NT2/D1 (cell line): ENCODE results near the gene LAMC2.

ENCODE experiments used
- SUZ12 ChIP-seq: IDR thresholded peaks from 2 replicates; pipeline ENCODE4 v1.6.1; 2011; ENCODE audit not compliant: insufficient read length, insufficient read depth; ENCODE audit errors: extremely low read depth
- YY1 ChIP-seq: IDR thresholded peaks from 2 replicates; pipeline ENCODE4 v1.6.1; 2011; ENCODE audit not compliant: insufficient read length, insufficient read depth
- ZNF274 ChIP-seq: IDR thresholded peaks from 2 replicates; pipeline ENCODE4 v1.6.1; 2011; ENCODE audit warnings: mild to moderate bottlenecking, low read depth, low read length

- TF ChIP-seq SUZ12 (no peak), ZNF274 (no peak), YY1 (no peak)
These were observed 99.7 kb downstream of the LAMC2 start for GRCh38 chr1:183285746-183286145.
